Upper lobe of left lung (tissue), 4 donors: ENCODE measurements around the gene RPL5.

Source experiments
- POLR2A ChIP-seq, 4 donors: fragments of 450-650 bp; IDR thresholded peaks; one replicate each; pipeline ENCODE4 v1.5.1; 2016 to 2017; ENCODE audit warnings: antibody characterized with exemption in 4 of 4, mild to moderate bottlenecking in 2 of 4
- TF ChIP-seq, protein P1 (sequence below), 6 experiments: fragments of 450-650 bp in 4 of 6; fragments of 200-600 bp in 2 of 6; sonication (generic) in 2 of 6; IDR thresholded peaks; one replicate each; pipeline ENCODE4 v1.5.1; 2016 to 2019; ENCODE audit warnings: antibody characterized with exemption in 6 of 6

DNA sequence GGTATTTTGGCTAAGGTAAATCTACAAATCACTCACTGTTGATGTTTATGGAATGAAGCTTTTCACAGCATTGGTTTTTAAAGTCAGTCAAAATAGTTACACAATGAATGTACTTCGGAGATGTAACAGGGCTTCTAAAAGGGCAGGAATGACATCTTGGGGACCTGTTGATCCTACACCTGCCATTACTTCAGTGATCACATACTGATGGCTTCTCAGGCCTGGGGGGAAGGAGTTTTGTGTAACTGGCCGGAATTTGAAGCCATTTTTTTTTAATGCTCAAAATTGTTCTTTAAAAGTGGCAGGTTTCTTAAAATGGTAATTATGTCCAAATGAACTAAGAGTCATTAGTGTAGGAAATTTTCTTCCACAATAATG lies 11.2 kb downstream of the RPL5 start:
- no peak for TF ChIP-seq POLR2A (IDR thresholded peaks at IDR 0.05)
- TF ChIP-seq, protein P1, sequence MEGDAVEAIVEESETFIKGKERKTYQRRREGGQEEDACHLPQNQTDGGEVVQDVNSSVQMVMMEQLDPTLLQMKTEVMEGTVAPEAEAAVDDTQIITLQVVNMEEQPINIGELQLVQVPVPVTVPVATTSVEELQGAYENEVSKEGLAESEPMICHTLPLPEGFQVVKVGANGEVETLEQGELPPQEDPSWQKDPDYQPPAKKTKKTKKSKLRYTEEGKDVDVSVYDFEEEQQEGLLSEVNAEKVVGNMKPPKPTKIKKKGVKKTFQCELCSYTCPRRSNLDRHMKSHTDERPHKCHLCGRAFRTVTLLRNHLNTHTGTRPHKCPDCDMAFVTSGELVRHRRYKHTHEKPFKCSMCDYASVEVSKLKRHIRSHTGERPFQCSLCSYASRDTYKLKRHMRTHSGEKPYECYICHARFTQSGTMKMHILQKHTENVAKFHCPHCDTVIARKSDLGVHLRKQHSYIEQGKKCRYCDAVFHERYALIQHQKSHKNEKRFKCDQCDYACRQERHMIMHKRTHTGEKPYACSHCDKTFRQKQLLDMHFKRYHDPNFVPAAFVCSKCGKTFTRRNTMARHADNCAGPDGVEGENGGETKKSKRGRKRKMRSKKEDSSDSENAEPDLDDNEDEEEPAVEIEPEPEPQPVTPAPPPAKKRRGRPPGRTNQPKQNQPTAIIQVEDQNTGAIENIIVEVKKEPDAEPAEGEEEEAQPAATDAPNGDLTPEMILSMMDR (IDR thresholded peaks at IDR 0.05): no peak
